VCaP (cell line): ENCODE data around the gene FAF1.
"Not testable (repeated sequence)": the region's sequence is repeated elsewhere in the genome, so short reads cannot be mapped to it uniquely, and the experiment has no call there.

ENCODE experiments used
- H3K27ac ChIP-seq: fragments of 450-650 bp; 2 replicates; pipeline ENCODE4 v1.5.1; 2017
- TF ChIP-seq, protein P1 (sequence below): fragments of 450-650 bp; conservative IDR thresholded peaks from 2 replicates; pipeline ENCODE4 v1.5.1; 2017; ENCODE audit warnings: mild to moderate bottlenecking, moderate library complexity

FAF1 gene

DNA sequence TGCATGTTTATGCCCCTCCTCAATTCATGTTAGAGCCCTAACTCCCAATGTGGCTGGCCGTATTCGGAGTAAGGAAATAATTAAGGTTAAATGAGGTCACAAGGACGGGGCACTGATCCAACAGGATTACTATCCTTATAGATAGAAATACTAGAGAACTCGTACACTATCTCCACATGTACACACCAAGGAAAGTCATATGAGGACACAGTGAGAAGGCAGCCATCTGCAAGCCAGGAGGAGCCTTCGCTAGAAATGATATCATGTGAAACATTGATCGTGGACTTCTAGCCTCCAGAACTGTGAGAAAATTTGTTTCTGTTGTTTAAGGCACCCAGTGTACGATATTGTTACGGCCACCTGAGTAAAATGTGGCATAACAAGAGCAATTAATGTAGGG is 79.7 kb downstream of the FAF1 start:
- TF ChIP-seq, protein P1, sequence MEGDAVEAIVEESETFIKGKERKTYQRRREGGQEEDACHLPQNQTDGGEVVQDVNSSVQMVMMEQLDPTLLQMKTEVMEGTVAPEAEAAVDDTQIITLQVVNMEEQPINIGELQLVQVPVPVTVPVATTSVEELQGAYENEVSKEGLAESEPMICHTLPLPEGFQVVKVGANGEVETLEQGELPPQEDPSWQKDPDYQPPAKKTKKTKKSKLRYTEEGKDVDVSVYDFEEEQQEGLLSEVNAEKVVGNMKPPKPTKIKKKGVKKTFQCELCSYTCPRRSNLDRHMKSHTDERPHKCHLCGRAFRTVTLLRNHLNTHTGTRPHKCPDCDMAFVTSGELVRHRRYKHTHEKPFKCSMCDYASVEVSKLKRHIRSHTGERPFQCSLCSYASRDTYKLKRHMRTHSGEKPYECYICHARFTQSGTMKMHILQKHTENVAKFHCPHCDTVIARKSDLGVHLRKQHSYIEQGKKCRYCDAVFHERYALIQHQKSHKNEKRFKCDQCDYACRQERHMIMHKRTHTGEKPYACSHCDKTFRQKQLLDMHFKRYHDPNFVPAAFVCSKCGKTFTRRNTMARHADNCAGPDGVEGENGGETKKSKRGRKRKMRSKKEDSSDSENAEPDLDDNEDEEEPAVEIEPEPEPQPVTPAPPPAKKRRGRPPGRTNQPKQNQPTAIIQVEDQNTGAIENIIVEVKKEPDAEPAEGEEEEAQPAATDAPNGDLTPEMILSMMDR: no peak
- H3K27ac ChIP-seq: no peak overlapping the region

DNA sequence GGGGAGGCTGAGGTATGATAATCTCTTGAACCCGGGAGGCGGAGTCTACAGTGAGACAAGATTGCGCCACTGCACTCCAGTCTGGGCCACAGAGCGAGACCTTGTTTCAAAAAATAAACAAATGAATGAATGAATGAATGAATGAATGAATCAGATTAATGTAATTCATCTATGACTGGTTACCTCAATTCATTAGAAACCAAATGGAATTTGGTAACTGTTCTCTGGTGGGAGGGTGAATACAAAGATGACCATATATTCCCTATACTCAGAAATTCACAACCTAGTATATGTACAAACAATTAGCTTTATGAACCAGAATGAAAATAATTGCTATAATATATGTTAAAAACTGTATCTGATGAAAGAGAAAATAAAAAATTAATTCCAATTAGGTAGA is 80.9 kb downstream of the FAF1 start:
- H3K27ac ChIP-seq: no peak overlapping the region
- TF ChIP-seq, protein P1: no peak

DNA sequence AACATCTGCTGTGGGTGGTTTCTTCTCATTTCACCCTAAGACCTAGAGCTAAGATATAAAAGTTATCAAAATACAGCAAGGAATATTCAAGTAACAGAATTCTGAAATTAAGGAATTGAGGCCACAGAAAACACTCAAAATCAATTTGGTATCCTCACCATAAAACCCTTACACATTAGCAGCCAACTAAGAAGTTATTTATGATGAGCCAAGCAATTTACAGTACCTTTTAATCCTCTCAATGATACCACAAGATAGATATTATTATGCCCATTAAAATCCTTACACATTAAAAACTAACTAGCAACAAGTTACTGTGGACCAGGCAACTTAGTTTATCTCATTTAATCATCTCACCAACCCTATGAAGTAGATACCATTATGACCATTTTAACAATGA is 81.6 kb downstream of the FAF1 start:
- TF ChIP-seq, protein P1: no peak
- no peak overlapping the region for H3K27ac ChIP-seq

DNA sequence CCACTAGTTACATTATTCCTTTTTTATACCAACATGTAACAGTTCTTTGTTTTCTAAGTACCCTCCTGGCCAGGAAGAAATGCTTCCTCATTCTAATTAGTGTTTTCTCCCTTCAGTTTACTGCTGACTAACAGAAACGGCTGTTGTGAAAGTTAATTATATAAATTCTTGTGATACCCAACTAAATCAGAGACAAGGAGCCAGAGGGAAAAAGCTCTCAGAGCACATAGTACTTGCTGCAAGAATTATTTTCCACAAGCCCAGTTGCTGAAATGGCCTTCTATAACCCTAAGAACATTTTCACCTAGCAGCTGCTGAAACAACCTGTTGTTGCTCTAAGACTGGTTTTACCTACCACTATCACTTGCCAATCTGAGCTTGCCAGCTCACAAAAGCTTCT is 82.4 kb downstream of the FAF1 start:
- no peak overlapping the region for H3K27ac ChIP-seq
- TF ChIP-seq, protein P1: no peak

DNA sequence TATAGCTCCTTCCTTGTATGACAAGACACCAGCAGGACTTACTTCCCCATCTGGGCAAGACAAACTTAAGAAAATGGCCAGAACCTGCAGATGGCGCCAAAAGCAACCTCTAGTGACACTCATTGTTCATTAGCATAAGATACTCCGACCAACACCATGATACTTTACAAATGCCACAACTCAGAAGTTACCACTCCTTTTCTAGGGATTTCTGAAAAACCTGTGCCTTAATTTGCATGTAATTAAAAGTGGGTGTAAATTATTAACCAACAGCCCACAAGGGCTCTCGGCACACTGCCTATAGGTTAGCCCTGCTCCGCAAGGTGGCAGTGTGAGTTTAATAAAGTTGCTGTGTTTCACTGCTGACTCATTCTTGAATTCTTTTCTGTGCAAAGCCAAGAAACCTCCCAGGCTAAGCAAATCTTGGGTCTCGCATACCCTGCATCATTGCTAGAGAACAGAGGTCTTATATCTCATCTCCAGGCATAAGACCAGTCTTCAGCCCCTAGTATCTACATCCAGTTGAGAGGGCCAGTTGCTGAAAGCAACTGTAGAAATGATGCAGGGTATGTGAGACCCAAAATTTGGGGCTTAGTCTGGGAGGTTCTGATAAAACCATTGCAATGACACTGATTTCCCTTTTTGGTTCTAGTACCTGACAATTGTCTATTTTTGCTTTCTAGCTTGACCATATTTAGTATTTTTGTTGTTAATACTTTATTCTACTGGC is 86.4 kb downstream of the FAF1 start:
- H3K27ac ChIP-seq: no peak overlapping the region
- TF ChIP-seq, protein P1: peak; percentile 56

DNA sequence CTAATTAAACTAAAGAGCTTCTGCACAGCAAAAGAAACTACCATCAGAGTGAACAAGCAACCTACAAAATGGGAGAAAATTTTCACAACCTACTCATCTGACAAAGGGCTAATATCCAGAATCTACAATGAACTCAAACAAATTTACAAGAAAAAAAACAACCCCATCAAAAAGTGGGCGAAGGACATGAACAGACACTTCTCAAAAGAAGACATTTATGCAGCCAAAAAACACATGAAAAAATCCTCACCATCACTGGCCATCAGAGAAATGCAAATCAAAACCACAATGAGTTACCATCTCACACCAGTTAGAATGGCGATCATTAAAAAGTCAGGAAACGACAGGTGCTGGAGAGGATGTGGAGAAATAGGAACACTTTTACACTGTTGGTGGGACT is 95.2 kb downstream of the FAF1 start:
- not testable (repeated sequence) for H3K27ac ChIP-seq

DNA sequence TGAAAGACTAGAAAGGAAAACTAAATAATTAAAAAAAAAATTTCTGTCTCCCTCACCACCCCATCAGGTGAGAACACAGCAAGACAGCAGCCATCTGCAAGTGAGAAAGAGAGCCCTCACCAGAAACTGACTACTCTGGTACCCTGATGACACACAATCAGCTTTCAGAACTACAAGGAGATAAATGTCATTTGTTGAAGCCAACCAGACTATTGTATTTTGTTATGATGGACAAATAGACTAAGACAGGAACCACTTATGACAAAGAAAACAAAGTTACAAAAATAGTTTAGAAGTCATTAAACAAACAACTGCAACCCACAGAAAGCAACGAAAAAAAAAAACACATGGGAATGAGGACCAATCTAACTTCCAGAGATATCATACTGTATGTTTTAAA is 98.3 kb downstream of the FAF1 start:
- TF ChIP-seq, protein P1: no peak
- no peak overlapping the region for H3K27ac ChIP-seq

DNA sequence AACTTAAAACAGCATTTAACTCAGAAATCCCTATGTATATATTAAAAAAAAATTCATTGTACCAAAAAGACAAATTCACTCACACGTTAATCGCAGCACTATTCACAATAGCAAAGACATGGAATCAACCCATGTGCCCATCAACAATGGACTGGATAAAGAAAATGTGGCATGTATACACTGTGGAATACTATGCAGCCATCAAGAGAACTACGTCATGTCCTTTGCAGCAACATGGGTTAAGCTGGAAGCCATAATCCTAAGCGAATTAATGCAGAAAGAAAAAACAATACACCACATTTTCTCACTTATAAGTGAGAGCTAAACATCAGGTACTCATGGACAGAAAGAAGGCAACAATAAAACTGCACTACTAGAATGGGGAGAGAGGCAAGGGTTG is 99.4 kb downstream of the FAF1 start:
- H3K27ac ChIP-seq: no peak overlapping the region
- TF ChIP-seq, protein P1: no peak
